ENCODE results near the gene NRCAM. TPM values are rescaled to one million over a fixed set of nuclear protein-coding genes. Genes with fewer than 3 reads are reported as not detected.

NRCAM gene
- total and polyA plus RNA-seq, 2 of the 13 experiments (the other 11 are each of a cell fraction or from before 2014, with no cell fraction given), result 0.31 to 0.33 TPM

- Histone ChIP-seq H3K9ac (ENCODE audit: insufficient read depth, low read depth, low read length) (no peak overlapping the region), H3K4me1 (ENCODE audit: insufficient read depth, low read length) (no peaks in the 10 kb centered on the region), H3K9me3 (ENCODE audit: low read length) (no peaks in the 10 kb centered on the region), H3K27me3 (ENCODE audit: control insufficient read depth in 1 of 2, insufficient read depth in 2 of 2, low read length in 2 of 2) (no peaks in the 10 kb centered on the region; a peak in 1 of 5 replicates), H3K27ac (ENCODE audit: extremely low read length, insufficient read depth, low read length) (no peak overlapping the region), H3K79me2 (ENCODE audit: insufficient read depth, low read length) (no peaks in the 10 kb centered on the region), H3K36me3 (replicated peaks in 1 of 2; ENCODE audit: control insufficient read depth in 1 of 2, insufficient read depth in 2 of 2, low read length in 2 of 2) (no peaks in the 10 kb centered on the region), H4K20me1 (ENCODE audit: insufficient read depth, low read length) (no peaks in the 10 kb centered on the region), H3K4me3 (replicated peaks in 1 of 3; ENCODE audit: insufficient read depth in 1 of 3, low read depth in 2 of 3, low read length in 3 of 3) (no peak overlapping the region), H3K4me2 (ENCODE audit: low read depth, low read length) (no peak overlapping the region), H2AFZ (ENCODE audit: low read length) (no peak overlapping the region)
- DNase-seq (ENCODE audit: low spot score), result no peak
- ChIA-PET POLR2A (no interaction called here), CTCF (ENCODE audit: low intra/inter-chr PET ratio, low total read pairs) (no interaction called here)
- WGBS (ENCODE audit: low lambda C conversion rate), result 13% methylated on average over 2 of the region's 2 CpGs
- intact Hi-C loops (cut with micrococcal nuclease; ENCODE audit: unreplicated experiment), result no loop called here
- FAIRE-seq, result no peak
- no peak for ATAC-seq
- BruUV-seq (replicated peaks), result no TSS peak
- TF ChIP-seq PBX2 (CRISPR knock-in tag; IDR thresholded peaks at IDR 0.05) (no peak), ZNF335 (CRISPR knock-in tag; IDR thresholded peaks at IDR 0.05) (no peak), CREB3 (CRISPR knock-in tag; IDR thresholded peaks at IDR 0.05) (no peak), RXRB (CRISPR knock-in tag; IDR thresholded peaks at IDR 0.05; ENCODE audit: borderline replicate concordance) (no peak), ZNF3 (CRISPR knock-in tag; IDR thresholded peaks at IDR 0.05) (no peak), ZNF660 (CRISPR knock-in tag; IDR thresholded peaks at IDR 0.05; ENCODE audit: borderline replicate concordance, low read depth) (no peak), SP1 (IDR thresholded peaks at IDR 0.05) (no peak), SP1 (CRISPR knock-in tag; IDR thresholded peaks at IDR 0.05) (no peak), ZNF790 (CRISPR knock-in tag; IDR thresholded peaks at IDR 0.05; ENCODE audit: borderline replicate concordance) (no peak), PCBP1 (IDR thresholded peaks at IDR 0.05; ENCODE audit: borderline replicate concordance, low read depth, low read length) (no peak), AHDC1 (CRISPR knock-in tag; IDR thresholded peaks at IDR 0.05; ENCODE audit: borderline replicate concordance) (no peak), ZNF512 (CRISPR knock-in tag; IDR thresholded peaks at IDR 0.05) (no peak), ZNF747 (CRISPR knock-in tag; IDR thresholded peaks at IDR 0.05; ENCODE audit: borderline replicate concordance) (no peak), ZNF775 (CRISPR knock-in tag; IDR thresholded peaks at IDR 0.05; ENCODE audit: borderline replicate concordance) (no peak)
- in situ Hi-C loops (cut with HindIII; ENCODE audit: extremely low pct_ligation_motif_present, low pct_unique_long_range_greater_than_20kb), result no loop called here
Observed at GRCh38 chr7:108225531-108226181, 230.6 kb downstream of the NRCAM start.

Measured in HepG2 (cell line).